DOHH2 (cell line): Measurements from ENCODE around the gene CD34.

Source experiments
- CTCF ChIP-seq: fragments of 200-600 bp; sonication (generic); IDR thresholded peaks from one replicate; pipeline ENCODE4 v1.5.1; 2014; ENCODE audit warnings: antibody characterized with exemption, mild to moderate bottlenecking, low read depth, low read length; ENCODE audit not compliant: poor library complexity, severe bottlenecking
- EZH2phosphoT487 ChIP-seq: fragments of 200-600 bp; sonication (generic); IDR thresholded peaks from 2 replicates; pipeline ENCODE4 v1.6.1; 2017; ENCODE audit warnings: borderline replicate concordance, mild to moderate bottlenecking, antibody characterized with exemption, low read length, moderate library complexity, mixed read lengths

DNA sequence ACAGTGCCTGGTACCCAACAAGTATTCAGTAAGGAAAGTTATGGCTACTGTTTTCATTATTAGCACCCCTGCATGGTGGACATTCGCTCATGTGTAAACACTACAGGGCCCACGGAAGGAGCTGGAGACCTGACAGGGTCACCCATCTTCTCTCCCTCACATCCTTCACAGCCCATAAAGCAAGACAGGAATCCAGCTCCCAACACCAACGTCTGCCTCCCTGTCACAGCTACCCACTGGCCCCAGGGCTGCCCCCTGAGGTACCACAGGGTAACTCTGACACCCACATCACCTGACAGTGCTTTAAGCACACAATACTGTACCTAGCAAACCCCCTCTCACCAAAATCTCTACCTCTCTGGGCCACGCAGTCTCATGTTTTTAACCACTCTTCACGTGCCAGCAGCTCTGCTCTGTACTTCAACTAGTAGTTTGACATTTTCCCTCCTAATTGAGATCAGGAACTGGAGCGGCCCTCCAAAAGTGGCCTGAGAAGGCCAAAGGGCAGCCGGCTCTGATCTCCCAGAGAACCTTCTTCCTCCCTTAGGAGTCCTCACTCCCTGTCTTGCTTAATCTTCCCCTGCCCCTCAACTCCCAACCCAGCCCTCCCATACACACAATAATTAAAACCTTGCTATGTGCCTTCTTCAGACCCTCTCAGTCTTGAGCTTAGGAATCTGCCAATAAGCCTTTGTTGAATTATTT lies 76.8 kb downstream of the CD34 start:
- TF ChIP-seq CTCF = no peak
- TF ChIP-seq EZH2phosphoT487 = no peak
